ENCODE results near the gene BCAR3. TPM values are rescaled to one million over a fixed set of nuclear protein-coding genes. Genes with fewer than 3 reads are reported as not detected.

The BCAR3 gene
- total RNA-seq, 2 donors from 2014 or later = 32.7 to 48.7 TPM

- Mint-ChIP-seq H3K4me3 (no peak overlapping the region), H3K9me3 (peaks cover 12% of the 10 kb centered on the region), H3K4me1 (no peaks in the 10 kb centered on the region), H3K27me3 (ENCODE audit: insufficient read depth) (no peaks in the 10 kb centered on the region), H3K36me3 (ENCODE audit: low read depth) (peaks cover 27% of the 10 kb centered on the region), H3K27ac (no peak overlapping the region)
- Histone ChIP-seq H3K27me3 (ENCODE audit: control insufficient read depth, insufficient read depth, low read length, poor library complexity, severe bottlenecking) (no peaks in the 10 kb centered on the region), H3K9me3 (ENCODE audit: control insufficient read depth, low read length) (no peaks in the 10 kb centered on the region), H3K27ac (ENCODE audit: low read depth, low read length) (no peak overlapping the region), H3K4me1 (ENCODE audit: control insufficient read depth, insufficient read depth, low read length) (no peaks in the 10 kb centered on the region), H3K9ac (ENCODE audit: extremely low read depth, low read length, poor library complexity, severe bottlenecking) (no peak overlapping the region), H3K4me3 (ENCODE audit: low read length) (no peak overlapping the region), H3K36me3 (ENCODE audit: control insufficient read depth, insufficient read depth, low read length) (peaks cover 19% of the 10 kb centered on the region)
- TF ChIP-seq CTCF (conservative IDR thresholded peaks at IDR 0.05) = no peak
- WGBS, 2 experiments (ENCODE audit: insufficient coverage in 1 of 2, insufficient read length in 1 of 2) = 94 to 96% methylated on average over 5 of the region's 5 CpGs
- no peak for DNase-seq
Observed at GRCh38 chr1:93516164-93516563, 165.5 kb downstream of the BCAR3 start.

Other genes starting within 250 kb of the BCAR3 start
- gene FNBP1L, start 233.7 kb downstream of the BCAR3 start, total RNA-seq = 100 to 1,000 TPM in 1 of 2 donors, 10 to 100 TPM in 1; 96.8 to 107 TPM
- gene DNTTIP2, start 197.4 kb upstream of the BCAR3 start, total RNA-seq = 10 to 100 TPM; 56.2 to 74.7 TPM
- 10 to 100 TPM; 14.0 to 19.4 TPM for gene GCLM, start 227.6 kb upstream of the BCAR3 start, total RNA-seq